ENCODE results near the gene COQ3. TPM values are rescaled to one million over a fixed set of nuclear protein-coding genes. Genes with fewer than 3 reads are reported as not detected.

COQ3 gene
- total and polyA plus RNA-seq, 10 donors, result 3.2 to 16.8 (median 5.1) TPM

DNA sequence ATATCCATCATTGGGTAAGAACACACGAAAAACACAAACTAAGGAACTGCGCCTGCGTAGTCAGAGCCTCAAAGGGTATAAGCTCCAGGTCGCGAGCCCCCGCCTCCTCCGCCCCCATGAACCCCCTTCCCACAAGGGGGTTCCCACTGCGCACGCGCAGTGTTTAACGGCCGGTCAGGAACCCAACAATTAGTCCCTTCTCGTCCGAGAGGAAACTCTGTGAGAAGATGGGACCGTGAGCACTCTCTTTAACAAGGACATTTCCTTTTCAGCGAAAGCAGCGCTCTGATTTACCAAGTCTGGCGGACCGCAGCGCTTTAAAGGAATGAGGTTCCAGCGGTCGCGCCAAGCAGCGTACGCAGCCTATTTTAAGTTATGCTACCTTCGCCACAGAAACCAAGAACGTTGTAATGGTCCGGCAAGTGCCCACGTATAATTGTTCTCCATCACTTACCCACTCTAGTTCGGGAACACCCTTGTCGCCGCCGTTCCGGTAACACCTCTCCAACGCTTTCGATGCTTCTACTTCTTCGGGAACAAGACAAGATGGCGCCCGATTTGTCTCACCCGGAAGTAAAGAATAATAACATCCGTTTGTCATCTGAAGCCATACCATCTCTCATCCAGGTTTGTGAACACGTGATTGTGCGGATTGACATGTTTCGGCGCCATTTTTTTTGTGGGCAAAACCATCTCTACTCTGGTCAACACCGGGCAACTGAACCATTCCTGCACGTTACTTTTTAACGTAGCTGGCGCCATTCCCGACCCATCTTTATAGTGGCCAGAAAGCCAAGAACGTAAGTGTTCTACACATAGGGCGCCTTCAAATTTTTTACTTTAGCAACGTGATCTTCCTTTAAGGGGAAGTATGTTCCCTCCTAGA, 31.0 kb upstream of the COQ3 start, which contains the start of gene PNISR:
Gene PNISR (minus strand): TSS at position 548 of the 886 bp plus-strand sequence. CDS start 10,649 bp downstream, outside the sequence.
- 0% methylated on average over 47 to 53 of the region's 53 CpGs for WGBS, 5 donors
- peak; percentile 67 to 83 (median 74) for TF ChIP-seq POLR2AphosphoS5 (IDR thresholded peaks at IDR 0.05)
- no peak for TF ChIP-seq POLR2A (IDR thresholded peaks at IDR 0.05)
- TF ChIP-seq, protein P1, sequence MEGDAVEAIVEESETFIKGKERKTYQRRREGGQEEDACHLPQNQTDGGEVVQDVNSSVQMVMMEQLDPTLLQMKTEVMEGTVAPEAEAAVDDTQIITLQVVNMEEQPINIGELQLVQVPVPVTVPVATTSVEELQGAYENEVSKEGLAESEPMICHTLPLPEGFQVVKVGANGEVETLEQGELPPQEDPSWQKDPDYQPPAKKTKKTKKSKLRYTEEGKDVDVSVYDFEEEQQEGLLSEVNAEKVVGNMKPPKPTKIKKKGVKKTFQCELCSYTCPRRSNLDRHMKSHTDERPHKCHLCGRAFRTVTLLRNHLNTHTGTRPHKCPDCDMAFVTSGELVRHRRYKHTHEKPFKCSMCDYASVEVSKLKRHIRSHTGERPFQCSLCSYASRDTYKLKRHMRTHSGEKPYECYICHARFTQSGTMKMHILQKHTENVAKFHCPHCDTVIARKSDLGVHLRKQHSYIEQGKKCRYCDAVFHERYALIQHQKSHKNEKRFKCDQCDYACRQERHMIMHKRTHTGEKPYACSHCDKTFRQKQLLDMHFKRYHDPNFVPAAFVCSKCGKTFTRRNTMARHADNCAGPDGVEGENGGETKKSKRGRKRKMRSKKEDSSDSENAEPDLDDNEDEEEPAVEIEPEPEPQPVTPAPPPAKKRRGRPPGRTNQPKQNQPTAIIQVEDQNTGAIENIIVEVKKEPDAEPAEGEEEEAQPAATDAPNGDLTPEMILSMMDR (IDR thresholded peaks at IDR 0.05 in 8 of 11, conservative IDR thresholded peaks at IDR 0.05 in 3 of 11), result no peak
- Histone ChIP-seq H3K27me3 (replicated peaks in 1 of 7) (no peaks in the 10 kb centered on the region), H3K36me3 (peaks cover 0 to 26% (median 0%) of the 10 kb centered on the region in 6 donors), H3K9me3 (no peaks in the 10 kb centered on the region), H3K27ac (peak within 1 kb of the TSS; percentile 96 to 99 (median 98)), H3K4me3 (peak within 1 kb of the TSS; percentile 62 to 82 (median 69)), H3K4me1 (peaks cover 56 to 74% (median 68%) of the 10 kb centered on the region in 6 donors)
- intact Hi-C loops (cut with DNase I; ENCODE audit: low total_unique reads), result no loop called here
- peak; percentile 93 for DNase-seq

DNA sequence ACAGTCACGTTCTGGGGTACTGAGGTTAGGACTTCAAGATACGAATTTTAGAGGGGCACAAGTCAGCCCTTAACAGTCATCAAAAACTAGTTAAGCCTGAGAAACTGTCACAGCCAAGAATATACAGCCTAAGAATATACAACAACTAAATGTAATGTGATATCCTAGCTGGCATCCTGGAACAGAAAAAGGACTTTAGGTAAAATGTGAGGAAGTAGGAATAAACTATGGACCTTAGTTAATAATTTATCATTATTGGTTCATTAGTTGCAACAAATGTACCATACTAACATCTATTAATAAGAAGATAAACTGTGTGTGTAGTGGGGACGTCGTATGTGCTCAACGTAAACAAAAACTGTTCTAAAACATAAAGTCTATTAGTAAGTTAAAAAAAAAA, 30.0 kb upstream of the COQ3 start:
- 53 to 75% (median 64%) methylated on average over 5 of the region's 5 CpGs for WGBS, 5 donors
- no peaks in the 10 kb centered on the region for H3K27me3 ChIP-seq (replicated peaks in 1 of 7)
- DNase-seq, result no peak
- peaks cover 0 to 26% (median 0%) of the 10 kb centered on the region in 6 donors for H3K36me3 ChIP-seq
- TF ChIP-seq POLR2A (IDR thresholded peaks at IDR 0.05) (no peak), POLR2AphosphoS5 (IDR thresholded peaks at IDR 0.05) (no peak)
- TF ChIP-seq, protein P1 (IDR thresholded peaks at IDR 0.05 in 8 of 11, conservative IDR thresholded peaks at IDR 0.05 in 3 of 11), result no peak
- H3K9me3 ChIP-seq, result no peaks in the 10 kb centered on the region
- H3K4me3 ChIP-seq, result peak overlapping the region; percentile 62 to 82 (median 69)
- H3K4me1 ChIP-seq, result peaks cover 66 to 84% (median 76%) of the 10 kb centered on the region in 6 donors
- peak overlapping the region; percentile 96 to 99 (median 98) for H3K27ac ChIP-seq
- intact Hi-C loops (cut with DNase I; ENCODE audit: low total_unique reads), result no loop called here

DNA sequence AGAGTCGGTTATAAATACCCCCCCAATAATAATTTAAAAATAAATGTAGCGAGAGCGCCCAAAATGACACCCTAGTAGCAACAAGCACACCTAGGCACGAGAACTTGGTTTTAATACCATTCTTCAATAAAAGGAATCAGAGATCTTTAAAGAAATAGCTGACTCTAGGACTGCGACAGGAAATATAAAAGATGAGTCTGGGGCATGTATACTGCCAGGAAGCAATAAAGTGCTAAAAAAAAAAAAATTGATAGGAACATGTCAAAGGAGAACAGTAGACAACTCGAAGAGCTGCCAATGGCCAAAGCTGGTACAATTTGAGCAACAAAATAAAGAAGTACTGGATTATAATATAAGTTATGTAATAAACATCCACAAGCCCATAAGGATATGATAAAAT, 28.9 kb upstream of the COQ3 start:
- intact Hi-C loops (cut with DNase I; ENCODE audit: low total_unique reads), result no loop called here

More for the DNA sequence above, 28.9 kb upstream of the COQ3 start:
- Histone ChIP-seq H3K27ac (no peak overlapping the region), H3K27me3 (replicated peaks in 1 of 7) (no peaks in the 10 kb centered on the region), H3K4me1 (peaks cover 73 to 87% (median 82%) of the 10 kb centered on the region in 6 donors), H3K9me3 (no peaks in the 10 kb centered on the region), H3K4me3 (peak overlapping the region in 4 of 8 donors; percentile 69 to 82 (median 71)), H3K36me3 (peaks cover 0 to 26% (median 0%) of the 10 kb centered on the region in 6 donors)
- TF ChIP-seq, protein P1 (IDR thresholded peaks at IDR 0.05 in 8 of 11, conservative IDR thresholded peaks at IDR 0.05 in 3 of 11), result no peak
- TF ChIP-seq POLR2AphosphoS5 (IDR thresholded peaks at IDR 0.05), result no peak
- no peak for TF ChIP-seq POLR2A (IDR thresholded peaks at IDR 0.05)
- no peak for DNase-seq
- 79 to 89% (median 87%) methylated on average over 6 of the region's 6 CpGs for WGBS, 5 donors

Measured in spleen (tissue), 11 donors.